ENCODE measurements around the gene SPOUT1.

Gene SPOUT1

GRCh38 chr9:128771094-128771721 lies 58.4 kb downstream of the SPOUT1 start:
- DNase-seq, result no peak

GRCh38 chr9:128770286-128771030 lies 59.1 kb downstream of the SPOUT1 start:
- no peak for DNase-seq

All from activated effector memory CD4-positive, alpha-beta T cell treated with anti-CD3 and anti-CD28 coated beads, Interleukin-2, amount 50 U/mL, for 16 hours (primary cell).